SK-N-SH treated with all-trans-retinoic acid at 6 μM for 48 hours (cell line): Measurements from ENCODE around the gene CENPB.

Experiments
- ARNTL ChIP-seq: fragments of 450-650 bp; formaldehyde crosslinking; IDR thresholded peaks from 2 replicates; pipeline ENCODE4 v1.5.0; 2020; ENCODE audit warnings: low read depth, mild to moderate bottlenecking, moderate library complexity, borderline replicate concordance
- PATZ1 ChIP-seq: fragments of 250-450 bp; sonication (Bioruptor Pico); IDR thresholded peaks from 2 replicates; pipeline ENCODE4 v1.8.0; 2020; ENCODE audit warnings: mild to moderate bottlenecking, moderate library complexity, borderline replicate concordance
- PPARA ChIP-seq: fragments of 250-450 bp; sonication (Bioruptor Pico); IDR thresholded peaks from 2 replicates; pipeline ENCODE4 v1.5.0; 2020; ENCODE audit warnings: mild to moderate bottlenecking, borderline replicate concordance
- SNAI2 ChIP-seq: fragments of 250-450 bp; sonication (Bioruptor Pico); IDR thresholded peaks from 2 replicates; pipeline ENCODE4 v1.5.0; 2020; ENCODE audit warnings: mild to moderate bottlenecking, moderate library complexity
- ZFP3 ChIP-seq: fragments of 250-450 bp; sonication (Bioruptor Pico); IDR thresholded peaks from 2 replicates; pipeline ENCODE4 v1.5.0; 2020; ENCODE audit warnings: mild to moderate bottlenecking, moderate library complexity

- TF ChIP-seq PATZ1 (CRISPR knock-in tag) (no peak), ARNTL (CRISPR knock-in tag) (no peak), ZFP3 (CRISPR knock-in tag) (no peak), PPARA (CRISPR knock-in tag) (no peak), SNAI2 (CRISPR knock-in tag) (no peak)
Measured at GRCh38 chr20:3741836-3742458, 44.6 kb downstream of the CENPB start.
